K562 (cell line): Measurements from ENCODE around the gene MICAL2. TPM values are rescaled to one million over a fixed set of nuclear protein-coding genes. Genes with fewer than 3 reads are reported as not detected.

Experiments used
- ATAC-seq: fragments of 200-7000 bp; cut with Tn5 transposase; 3 replicates; pipeline ENCODE4 v1.9.1; 2020; ENCODE audit warnings: moderate library complexity
- BruUV-seq: library from RNA; stranded (reverse); fragments of 400-500 nt; replicated peaks from 2 replicates; lab custom pipeline; 2021; lab: Mats Ljungman, UMichigan
- CTCF ChIA-PET: fragments of 300-600 bp; formaldehyde crosslinking; extraction: SDS; loops from one replicate; lab custom pipeline; 2021; ENCODE audit warnings: low intra/inter-chr PET ratio; lab: Yijun Ruan, JAX
- POLR2A ChIA-PET: fragments of 300-600, 350-650 bp; sonication (Branson Sonifier 250); formaldehyde crosslinking; extraction: SDS; loops from one replicate; lab custom pipeline; 2021; ENCODE audit warnings: antibody characterized with exemption, inconsistent platforms; lab: Yijun Ruan, JAX
- DNase-seq, 4 experiments: peaks; one replicate each; pipeline versions ENCODE4 v3.0.0 to v3.0.0-alpha.2; 2011 to 2018; ENCODE audit warnings: low spot score in 3 of 4, mixed read lengths in 3 of 4; ENCODE audit errors: extremely low read depth in 1 of 4
- FAIRE-seq: peaks from 2 replicates; lab custom pipeline; 2011; peaks lifted over from hg19 to GRCh38; lab: Jason Lieb, UNC
- H2AFZ ChIP-seq: 2 replicates; pipeline ENCODE4 v1.6.0; 2011; ENCODE audit warnings: low read depth, low read length, control low read depth, inconsistent platforms
- H3K27ac ChIP-seq: fragments of 200-600 bp; 3 replicates; pipeline ENCODE4 v1.8.0; 2011; ENCODE audit warnings: low read depth, mild to moderate bottlenecking, control low read depth, inconsistent platforms, low read length, moderate library complexity, mixed read lengths; ENCODE audit errors: extremely low read depth
- H3K27me3 ChIP-seq, 2 experiments: fragments of 300-600 bp in 1 of 2; 2 replicates in 1 of 2; 3 replicates in 1 of 2; pipeline versions ENCODE4 v1.6.0 to v1.8.0; 2011; ENCODE audit warnings: inconsistent platforms in 2 of 2, low read length in 2 of 2, mild to moderate bottlenecking in 1 of 2, mixed read lengths in 1 of 2, moderate library complexity in 1 of 2; ENCODE audit not compliant: control insufficient read depth in 2 of 2, insufficient read depth in 2 of 2
- H3K36me3 ChIP-seq: fragments of 300-600 bp; 3 replicates; pipeline ENCODE4 v1.8.0; 2011; ENCODE audit warnings: mild to moderate bottlenecking, low read length, inconsistent platforms; ENCODE audit not compliant: control insufficient read depth, insufficient read depth
- H3K4me1 ChIP-seq, 2 experiments: fragments of 200-600 bp in 1 of 2; replicated peaks in 1 of 2; 2 replicates in 1 of 2; 3 replicates in 1 of 2; pipeline versions ENCODE4 v1.5.1 to v1.8.0; 2011; ENCODE audit warnings: inconsistent platforms in 2 of 2, low read length in 2 of 2, mild to moderate bottlenecking in 1 of 2, mixed read lengths in 1 of 2, moderate library complexity in 1 of 2; ENCODE audit not compliant: control insufficient read depth in 2 of 2, insufficient read depth in 2 of 2
- H3K4me2 ChIP-seq: 2 replicates; pipeline ENCODE4 v1.6.1; 2011; ENCODE audit warnings: low read length, control low read depth, inconsistent platforms, mixed read lengths; ENCODE audit not compliant: insufficient read depth
- H3K4me3 ChIP-seq: fragments of 200-600 bp; sonication (generic), shearing (Covaris generic); 2 replicates; pipeline ENCODE4 v1.5.1; 2016; ENCODE audit warnings: control low read depth, inconsistent platforms
- H3K79me2 ChIP-seq: fragments of 200-600 bp; 3 replicates; pipeline ENCODE4 v1.8.0; 2011; ENCODE audit warnings: low read length, inconsistent platforms; ENCODE audit not compliant: control insufficient read depth, insufficient read depth
- H3K9ac ChIP-seq, 2 experiments: 2 replicates each; pipeline versions ENCODE4 v1.6.0 to v1.6.1; 2011; ENCODE audit warnings: low read depth in 2 of 2, low read length in 2 of 2, control low read depth in 1 of 2, inconsistent platforms in 1 of 2, mild to moderate bottlenecking in 1 of 2, mixed read lengths in 1 of 2; ENCODE audit not compliant: insufficient read depth in 1 of 2
- H3K9me1 ChIP-seq: one replicate; pipeline ENCODE4 v1.6.0; 2011; ENCODE audit warnings: inconsistent platforms, mild to moderate bottlenecking, low read length, moderate library complexity; ENCODE audit not compliant: control insufficient read depth, insufficient read depth
- H3K9me3 ChIP-seq: replicated peaks from 2 replicates; pipeline ENCODE4 v1.5.1; 2011; ENCODE audit warnings: low read depth, low read length, inconsistent platforms; ENCODE audit not compliant: control insufficient read depth, insufficient read depth
- H4K20me1 ChIP-seq: replicated peaks from 2 replicates; pipeline ENCODE4 v1.6.1; 2011; ENCODE audit warnings: low read length, inconsistent platforms, mixed read lengths; ENCODE audit not compliant: control insufficient read depth, insufficient read depth
- DEAF1 ChIP-seq: fragments of 450-650 bp; formaldehyde crosslinking; IDR thresholded peaks from 2 replicates; pipeline ENCODE4 v1.4.0; 2020; ENCODE audit warnings: mild to moderate bottlenecking, moderate library complexity
- ETV1 ChIP-seq: fragments of 450-650 bp; conservative IDR thresholded peaks from 2 replicates; pipeline ENCODE4 v1.6.1; 2016; ENCODE audit warnings: missing genetic modification characterization, control low read depth, low read depth, missing compliant biosample characterization
- GATA2 ChIP-seq: sonication (generic); formaldehyde crosslinking; IDR thresholded peaks from 2 replicates; pipeline ENCODE4 v1.4.0; 2020; ENCODE audit warnings: mild to moderate bottlenecking, missing genetic modification reagents
- SETDB1 ChIP-seq: IDR thresholded peaks from one replicate; pipeline ENCODE4 v1.6.1; 2012; ENCODE audit warnings: low read length, control low read depth, inconsistent platforms
- SMARCE1 ChIP-seq: fragments of 450-650 bp; IDR thresholded peaks from 2 replicates; pipeline ENCODE4 v1.7.1; 2016; ENCODE audit warnings: mild to moderate bottlenecking
- SOX6 ChIP-seq: fragments of 450-650 bp; IDR thresholded peaks from 2 replicates; pipeline ENCODE4 v1.6.1; 2014; ENCODE audit warnings: mild to moderate bottlenecking
- SREBF2 ChIP-seq: sonication (generic); formaldehyde crosslinking; IDR thresholded peaks from 2 replicates; pipeline ENCODE4 v1.4.0; 2020; ENCODE audit warnings: mild to moderate bottlenecking, missing genetic modification reagents
- TAF15 ChIP-seq: fragments of 200-400 bp; formaldehyde crosslinking; IDR thresholded peaks from 2 replicates; pipeline ENCODE4 v1.6.1; 2017; ENCODE audit warnings: mild to moderate bottlenecking, low read depth, low read length, moderate library complexity
- ZNF134 ChIP-seq: fragments of 250-450 bp; sonication (Bioruptor Pico); conservative IDR thresholded peaks from 2 replicates; pipeline ENCODE4 v1.4.0; 2020
- WGBS: fragments of 100-300 bp; shearing (Covaris generic); methylation state at CpG from one replicate; pipeline ENCODE4 v1.1.6; 2016; ENCODE audit warnings: low coverage, mixed read lengths; ENCODE audit not compliant: insufficient coverage; ENCODE audit errors: missing lambda C conversion rate; 5-methylcytosine and 5-hydroxymethylcytosine counted together
- in situ Hi-C: fragments of 300-500 bp; cut with MboI; formaldehyde crosslinking; loops from 4 replicates; pipeline ENCODE4 v1.15.0; 2018; ENCODE audit warnings: inconsistent platforms, mixed read lengths
- intact Hi-C: fragments of 100-400 bp; cut with micrococcal nuclease; formaldehyde crosslinking; loops from 2 replicates; pipeline ENCODE4 v1.14.2; 2022
- polyA plus RNA-seq, 8 experiments: library from polyadenylated mRNA; depleted of rRNA in 4 of 8; stranded (reverse) in 5 of 8; unstranded in 3 of 8; fragments of >200 nt; fragmentation: Nextera tagmentation in 2 of 8; fragmentation: Illumina TruSeq in 1 of 8; extraction: Ambion mirVana in 2 of 8; extraction: Trizol in 1 of 8; gene quantifications; 2 replicates each; pipeline versions ENCODE4 v1.2.1 to v1.2.3, GENCODE V29; 2011 to 2014; ENCODE audit warnings: inconsistent platforms in 1 of 8, missing spikeins in 1 of 8
- total RNA-seq, 7 experiments: library from RNA; depleted of rRNA in 6 of 7; stranded (reverse); fragments of >200 nt in 6 of 7; fragmentation: Illumina TruSeq in 2 of 7; extraction: Trizol in 2 of 7; gene quantifications; 2 replicates each; pipeline versions ENCODE4 v1.2.1 to v1.2.3, GENCODE V29; 2011 to 2021; ENCODE audit warnings: low replicate concordance in 1 of 7

MICAL2 gene
- total and polyA plus RNA-seq, 9 of the 15 experiments (the other 6 are each of a cell fraction or from before 2014, with no cell fraction given) = 4.7 to 64.2 (median 33.6) TPM

GRCh38 chr11:12292766-12293165, 182.4 kb downstream of the MICAL2 start:
- Histone ChIP-seq H3K27me3 (no peaks in the 10 kb centered on the region), H3K4me3 (no peak overlapping the region), H3K27ac (no peak overlapping the region), H3K79me2 (no peaks in the 10 kb centered on the region), H2AFZ (no peak overlapping the region), H3K9ac (no peak overlapping the region), H3K4me2 (no peak overlapping the region), H3K9me1 (no peaks in the 10 kb centered on the region), H3K36me3 (no peaks in the 10 kb centered on the region), H4K20me1 (no peaks in the 10 kb centered on the region), H3K9me3 (no peaks in the 10 kb centered on the region), H3K4me1 (peaks cover 10 to 15% of the 10 kb centered on the region in 2 experiments; a peak in 4 of 5 replicates)
- no peak for DNase-seq
- intact Hi-C loops = no loop called here
- ChIA-PET POLR2A (no interaction called here), CTCF (no interaction called here)
- no peak for ATAC-seq
- BruUV-seq = no TSS peak
- WGBS = 62% methylated on average over 1 of the region's 1 CpG
- FAIRE-seq = no peak
- TF ChIP-seq SETDB1 (no peak), SMARCE1 (no peak), SOX6 (no peak), TAF15 (no peak), ETV1 (tag) (no peak), DEAF1 (CRISPR knock-in tag) (no peak), ZNF134 (CRISPR knock-in tag) (no peak), GATA2 (CRISPR knock-in tag) (no peak), SREBF2 (CRISPR knock-in tag) (no peak)
- in situ Hi-C loops = no loop called here
